HG03066 (cell line): Measurements from ENCODE around the gene HSP90AA1.
"Not testable (repeated sequence)": the region's sequence is repeated elsewhere in the genome, so short reads cannot be mapped to it uniquely, and the experiment has no call there.

Experiments used
- ATAC-seq: cut with Tn5 transposase; IDR thresholded peaks from one replicate; pipeline ENCODE4 v1.9.1; 2021; ENCODE audit warnings: low read depth; ENCODE audit not compliant: unreplicated experiment

Gene HSP90AA1

DNA sequence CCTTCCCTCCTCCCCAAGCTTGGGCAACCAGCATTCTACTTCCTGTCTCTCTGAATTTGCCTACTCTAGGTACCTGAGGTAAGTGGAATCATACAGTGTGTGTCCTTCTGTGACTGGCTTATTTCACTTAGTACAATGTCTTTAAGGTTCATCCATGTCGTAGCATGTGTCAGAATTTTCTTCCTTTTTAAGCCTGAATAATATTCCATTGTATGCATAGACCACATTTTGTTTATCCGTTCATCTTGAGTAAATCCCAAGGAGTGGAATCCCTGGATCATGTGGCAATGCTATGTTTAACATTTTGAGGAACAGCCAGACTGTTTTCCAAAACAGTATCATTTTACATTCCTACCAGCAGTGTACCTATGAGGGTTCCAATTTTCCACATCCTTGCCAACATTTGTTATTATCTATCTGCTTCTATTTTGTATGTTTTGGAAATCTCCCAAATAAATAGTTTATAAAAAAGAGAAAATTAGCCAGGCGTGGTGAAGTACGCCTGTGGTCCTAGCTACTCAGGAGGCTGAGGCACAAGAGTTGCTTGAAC lies 12.4 kb downstream of the HSP90AA1 start:
- no peak for ATAC-seq

DNA sequence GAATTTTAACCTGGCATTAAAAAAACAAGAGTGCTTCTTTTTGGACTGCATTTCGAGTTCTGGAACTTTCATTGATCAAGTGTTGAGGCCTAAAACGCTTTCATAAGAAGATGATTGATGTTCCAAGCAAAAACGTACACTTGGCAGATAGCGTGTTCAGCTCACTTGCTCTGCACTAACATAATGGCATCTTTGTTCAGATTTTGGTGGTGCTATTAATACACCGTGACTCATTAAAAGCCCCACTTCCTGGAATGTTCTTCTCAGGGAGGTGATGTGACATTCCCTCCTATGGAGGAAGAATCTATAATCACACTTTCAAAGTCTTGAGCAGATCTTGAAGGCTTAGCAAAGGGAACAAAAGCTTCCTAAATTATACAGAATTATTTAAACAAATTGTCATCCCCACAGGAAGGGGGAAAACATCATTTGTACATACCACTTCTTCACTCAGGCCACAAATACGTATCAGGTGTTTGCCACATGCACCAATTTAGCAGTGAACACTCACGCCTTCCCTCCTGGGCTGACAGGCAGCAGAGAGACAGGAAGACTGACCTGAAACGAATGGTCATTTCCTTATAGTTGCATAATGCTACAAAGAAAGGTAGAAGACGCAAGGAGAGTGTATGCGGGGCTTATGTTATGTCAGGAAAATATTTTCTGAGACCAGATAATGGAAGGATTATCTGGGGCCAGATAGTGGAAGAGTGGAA lies 15.4 kb downstream of the HSP90AA1 start:
- ATAC-seq = no peak

DNA sequence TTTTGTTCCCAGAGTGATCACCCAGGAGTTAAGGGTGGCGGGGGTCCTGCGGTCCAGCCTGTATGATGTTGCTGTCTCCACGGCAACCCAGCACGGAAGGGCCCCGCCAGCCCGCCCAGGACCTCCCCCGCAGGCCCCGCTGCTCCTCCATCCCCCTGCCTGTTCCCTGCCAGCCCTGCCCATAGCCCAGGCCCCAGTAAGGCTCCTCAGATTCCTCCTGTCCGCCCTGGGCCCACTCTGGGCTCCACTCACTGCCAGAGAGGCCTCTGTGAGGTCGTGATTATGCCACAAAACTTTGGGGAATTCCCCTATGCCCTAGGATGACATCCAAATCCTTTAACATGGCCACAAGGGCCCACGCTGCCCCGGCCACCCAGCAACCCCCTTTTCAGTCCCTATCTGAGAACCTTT lies 20.8 kb downstream of the HSP90AA1 start:
- ATAC-seq = no peak

GRCh38 chr14:102064590-102064989 lies 22.3 kb downstream of the HSP90AA1 start:
- not testable (repeated sequence) for ATAC-seq

DNA sequence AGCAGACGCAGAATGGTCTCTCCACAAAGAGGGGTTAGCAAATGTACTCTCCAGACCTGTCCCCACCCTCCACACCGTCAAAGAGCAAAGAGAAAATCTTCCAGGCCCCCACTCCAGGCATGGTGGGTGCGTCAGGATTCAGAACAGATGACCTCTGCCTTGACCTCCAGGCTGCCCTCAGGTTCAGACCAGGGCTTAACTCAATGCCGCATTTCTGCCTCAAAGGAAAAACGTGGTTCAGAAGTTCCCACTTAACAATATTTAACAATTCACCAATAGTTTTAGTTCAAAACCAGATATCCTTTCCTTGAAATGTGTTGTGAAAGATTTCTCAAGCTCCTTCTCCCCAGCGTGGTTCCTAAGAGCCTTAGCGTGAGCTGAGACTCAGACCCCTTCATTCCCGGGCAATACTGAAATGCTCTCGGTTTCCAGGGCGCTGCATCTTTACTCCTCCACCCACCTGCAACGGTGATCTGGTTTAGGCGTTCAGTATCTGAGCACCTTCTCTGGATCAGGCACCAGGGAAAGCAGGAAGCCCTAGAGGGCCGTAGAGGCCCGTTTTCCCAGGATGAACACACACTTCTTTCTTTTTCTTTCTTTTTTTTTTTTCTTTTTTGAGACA lies 22.9 kb downstream of the HSP90AA1 start:
- no peak for ATAC-seq

DNA sequence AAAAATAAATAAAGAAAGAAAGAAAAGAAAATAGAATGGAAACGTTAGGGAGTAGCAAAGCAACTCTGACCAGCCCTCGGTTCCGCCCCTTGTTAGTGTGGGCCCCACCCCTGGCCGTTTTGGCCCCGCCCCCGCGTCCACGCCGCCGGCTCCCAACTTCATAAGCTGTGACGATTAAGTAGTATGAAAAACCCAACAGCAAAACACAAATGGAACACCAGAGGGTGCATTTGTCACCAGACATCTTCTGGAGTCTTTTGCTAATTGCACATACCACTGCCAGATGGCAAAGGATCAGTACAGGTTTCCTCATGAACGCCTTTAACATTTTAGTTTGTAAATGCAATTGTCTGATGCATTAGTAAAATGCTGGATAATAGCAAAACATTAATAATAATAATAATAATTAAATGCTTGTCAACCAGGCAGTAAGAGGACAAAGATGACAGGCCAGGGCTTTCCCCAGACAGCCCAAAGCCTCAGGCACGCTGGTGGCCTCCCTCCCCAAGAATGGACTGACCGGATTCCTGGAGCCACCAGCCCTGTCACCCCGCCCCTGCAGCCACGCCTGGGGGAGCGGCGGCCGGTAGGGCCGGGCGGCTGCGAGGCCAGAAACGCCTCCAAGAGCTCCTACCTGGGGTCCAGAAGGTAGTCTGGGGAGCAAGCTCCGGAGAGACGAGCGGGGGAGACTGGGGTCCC lies 23.6 kb downstream of the HSP90AA1 start:
- ATAC-seq = no peak

- no peak for ATAC-seq
Measured at GRCh38 chr14:102058961-102059360, 27.9 kb downstream of the HSP90AA1 start.

DNA sequence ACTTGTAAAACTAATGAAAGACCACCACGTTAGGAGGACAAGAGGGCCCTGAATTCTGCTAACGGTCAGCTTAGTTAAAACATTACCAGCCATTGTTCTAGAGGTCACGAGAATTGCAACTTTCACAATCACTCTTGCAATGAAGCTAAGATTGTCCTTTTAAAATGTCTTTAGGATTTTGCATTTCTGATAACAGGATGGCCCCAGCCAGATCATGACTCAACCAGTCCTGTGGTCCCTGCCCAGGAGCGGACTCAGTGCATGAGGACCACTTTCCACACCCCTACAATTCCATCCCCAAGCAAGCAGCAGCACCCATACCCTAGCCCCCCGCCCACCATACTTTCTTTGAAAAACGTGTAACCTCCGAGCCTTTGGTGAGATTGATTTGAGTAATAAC lies 28.7 kb downstream of the HSP90AA1 start:
- no peak for ATAC-seq

GRCh38 chr14:102057480-102058114 lies 29.2 kb downstream of the HSP90AA1 start:
- ATAC-seq = no peak

DNA sequence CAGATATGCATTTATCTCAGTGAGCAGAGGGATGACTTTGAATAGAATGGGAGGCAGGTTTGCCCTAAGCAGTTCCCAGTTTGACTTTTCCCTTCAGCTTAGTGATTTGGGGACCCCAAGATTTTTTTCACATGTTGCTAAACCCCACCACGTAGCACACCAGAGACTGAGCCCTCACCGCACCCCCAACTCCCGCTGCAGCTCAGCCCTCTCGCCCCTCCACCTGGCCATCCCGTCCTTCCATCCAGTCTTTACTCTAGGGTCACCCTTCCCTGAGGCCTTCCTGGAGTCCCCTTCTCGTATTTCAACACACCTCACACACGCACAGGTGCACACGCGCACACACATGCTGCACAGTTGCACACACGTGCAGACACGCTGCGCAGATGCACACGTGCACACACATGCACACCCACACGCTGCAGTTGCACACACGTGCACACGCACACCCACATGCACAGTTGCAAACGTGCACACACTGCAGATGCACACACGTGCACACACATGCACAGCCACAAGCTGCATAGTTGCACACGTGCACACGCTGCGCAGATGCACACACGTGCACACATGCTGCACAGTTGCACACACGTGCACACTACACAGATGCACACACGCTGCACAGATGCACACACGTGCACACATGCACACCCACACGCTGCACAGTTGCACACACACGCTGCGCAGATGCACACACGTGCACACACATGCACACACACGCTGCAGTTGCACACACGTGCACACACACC lies 30.0 kb downstream of the HSP90AA1 start:
- no peak for ATAC-seq

GRCh38 chr14:102055181-102055901 lies 31.5 kb downstream of the HSP90AA1 start:
- ATAC-seq = no peak

- ATAC-seq = no peak
Measured at GRCh38 chr14:102052522-102052921, 34.3 kb downstream of the HSP90AA1 start.

DNA sequence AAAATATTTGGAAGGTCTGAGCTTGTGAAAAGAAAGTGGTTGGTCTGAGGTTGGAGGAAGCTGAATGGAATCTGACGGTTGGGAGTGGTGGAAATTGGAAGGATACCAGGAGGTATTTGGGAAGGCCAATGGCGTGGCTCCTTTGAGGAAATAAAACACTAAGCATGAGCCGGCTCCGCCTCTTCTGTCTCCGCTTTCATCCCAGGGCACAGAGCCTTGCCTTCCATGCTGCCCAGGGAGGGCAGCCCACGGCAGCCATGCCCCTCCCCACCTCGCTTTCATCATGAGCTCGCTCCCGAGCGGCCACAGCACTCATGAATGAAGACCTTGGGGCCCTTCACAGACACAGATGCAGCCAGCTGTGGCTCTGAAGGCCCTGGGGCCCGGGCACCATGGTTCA lies 36.2 kb downstream of the HSP90AA1 start:
- no peak for ATAC-seq

DNA sequence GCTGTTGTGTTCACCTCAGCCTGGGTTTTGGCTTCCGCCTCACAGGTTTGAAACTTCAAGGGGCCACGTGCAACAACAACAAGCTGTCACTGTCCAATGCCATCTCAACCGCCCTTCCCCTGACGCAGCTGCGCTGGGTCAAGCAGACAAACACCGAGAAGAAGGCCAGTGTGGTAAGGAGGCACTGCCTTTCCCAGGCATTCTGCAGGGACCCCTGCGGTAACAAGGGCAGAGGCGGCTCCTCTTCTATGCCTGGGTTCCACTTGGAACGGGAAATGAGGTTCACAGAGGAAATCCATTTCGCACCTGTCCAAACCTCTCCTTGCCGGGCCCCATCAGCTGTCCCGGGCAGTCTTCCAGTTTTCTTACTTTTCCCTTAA lies 36.8 kb downstream of the HSP90AA1 start:
- no peak for ATAC-seq

DNA sequence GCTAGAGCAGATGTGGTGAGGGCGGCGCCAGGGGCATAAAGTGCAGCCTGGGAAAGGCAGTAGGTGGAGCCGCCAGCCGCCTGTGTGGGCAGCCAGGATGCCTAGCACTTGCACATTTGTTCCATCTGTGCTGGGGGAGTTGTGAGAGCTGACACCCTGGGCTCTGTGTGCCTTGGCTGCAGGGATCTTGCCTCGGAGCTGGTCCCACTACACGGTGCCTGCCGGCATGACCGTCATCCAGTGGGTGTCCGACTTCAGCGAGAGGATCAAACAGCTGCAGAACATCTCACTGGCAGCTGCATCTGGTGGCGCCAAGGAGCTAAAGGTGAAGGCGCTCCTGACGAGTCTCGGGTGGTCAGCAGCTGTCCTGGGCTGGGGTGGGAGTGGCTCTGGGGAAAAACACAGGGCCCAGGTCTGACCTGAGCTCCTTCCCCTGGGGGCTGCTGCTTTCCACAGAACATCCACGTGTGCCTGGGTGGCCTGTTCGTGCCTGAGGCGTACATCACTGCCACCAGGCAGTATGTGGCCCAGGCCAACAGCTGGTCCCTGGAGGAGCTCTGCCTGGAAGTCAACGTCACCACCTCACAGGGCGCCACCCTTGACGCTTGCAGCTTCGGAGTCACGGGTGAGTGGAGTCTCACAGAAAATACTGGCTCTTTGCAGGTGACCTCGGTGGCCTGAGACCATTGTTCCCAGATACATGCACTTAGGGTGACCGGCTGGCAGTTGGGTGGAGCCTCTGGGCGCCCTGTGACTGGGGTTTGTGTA lies 37.4 kb downstream of the HSP90AA1 start:
- ATAC-seq = no peak

DNA sequence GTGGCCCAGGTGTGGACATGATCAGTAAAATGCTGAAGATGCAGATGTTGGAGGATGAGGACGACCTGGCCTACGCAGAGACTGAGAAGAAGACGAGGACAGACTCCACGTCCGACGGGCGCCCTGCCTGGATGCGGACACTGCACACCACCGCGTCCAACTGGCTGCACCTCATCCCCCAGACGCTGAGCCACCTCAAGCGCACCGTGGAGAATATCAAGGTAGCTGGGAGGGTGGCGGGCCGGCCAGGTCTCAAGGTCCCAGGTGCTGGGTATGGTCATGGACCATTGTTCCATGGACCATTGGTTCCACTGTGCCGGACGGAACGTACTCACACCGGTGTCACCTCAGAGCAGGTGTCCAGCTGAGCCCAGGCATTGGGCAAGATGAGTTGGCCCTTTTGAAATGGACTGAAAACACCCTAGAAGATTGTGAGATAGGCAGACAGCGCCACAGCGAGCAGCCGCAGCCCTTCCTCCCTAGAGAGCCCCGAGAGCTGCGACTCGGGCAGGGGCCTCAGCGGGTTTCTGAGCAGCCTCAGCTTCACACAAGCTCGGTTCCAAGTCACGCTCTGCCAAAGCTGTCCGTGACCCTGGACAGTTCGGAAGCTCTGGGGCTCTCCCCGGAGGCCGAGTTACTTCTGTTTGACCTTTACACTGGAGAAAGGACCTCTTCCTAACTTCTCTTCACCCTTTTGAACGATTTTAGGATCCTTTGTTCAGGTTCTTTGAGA lies 38.9 kb downstream of the HSP90AA1 start:
- no peak for ATAC-seq

GRCh38 chr14:102046337-102047278 lies 40.2 kb downstream of the HSP90AA1 start:
- ATAC-seq = no peak
